CD8-positive, alpha-beta memory T cell (primary cell): ENCODE results near the gene NOXO1. TPM values are rescaled to one million over a fixed set of nuclear protein-coding genes. Genes with fewer than 3 reads are reported as not detected.

Experiments
- CTCF ChIA-PET: fragments of 350-600 bp; sonication (Branson Sonifier 250); formaldehyde crosslinking; loops from one replicate; lab custom pipeline; 2021; ENCODE audit warnings: antibody characterized with exemption; lab: Charles Lee
- POLR2A ChIA-PET: fragments of 350-600 bp; sonication (Branson Sonifier 250); formaldehyde crosslinking; loops from one replicate; lab custom pipeline; 2021; ENCODE audit warnings: antibody characterized with exemption; lab: Charles Lee
- DNase-seq, 5 donors: peaks; one replicate each; pipeline versions ENCODE4 v3.0.0 to v3.0.0-alpha.2; 2020 to 2022; ENCODE audit warnings: mixed read lengths in 1 of 5
- H3K27ac ChIP-seq: one replicate; pipeline ENCODE4 v1.7.0; 2013; ENCODE audit warnings: low read depth, mild to moderate bottlenecking, low read length, moderate library complexity
- H3K27me3 ChIP-seq: 2 replicates; pipeline ENCODE4 v1.7.0; 2013; ENCODE audit warnings: low read length, mild to moderate bottlenecking; ENCODE audit not compliant: insufficient read depth, poor library complexity, severe bottlenecking
- H3K36me3 ChIP-seq: 2 replicates; pipeline ENCODE4 v1.7.0; 2013; ENCODE audit warnings: mild to moderate bottlenecking, low read length, moderate library complexity; ENCODE audit not compliant: insufficient read depth
- H3K4me1 ChIP-seq: 2 replicates; pipeline ENCODE4 v1.7.0; 2013; ENCODE audit warnings: mild to moderate bottlenecking, low read length, moderate library complexity; ENCODE audit not compliant: insufficient read depth
- H3K4me3 ChIP-seq: 2 replicates; pipeline ENCODE4 v1.7.0; 2013; ENCODE audit warnings: mild to moderate bottlenecking, low read length
- H3K9me3 ChIP-seq: 2 replicates; pipeline ENCODE4 v1.7.0; 2013; ENCODE audit warnings: mild to moderate bottlenecking, low read length
- H3K27ac Mint-ChIP-seq, 8 donors: one replicate each; pipeline ENCODE4 v1.8.0; 2020 to 2021; ENCODE audit warnings: mixed read lengths in 8 of 8, mild to moderate bottlenecking in 6 of 8, inconsistent platforms in 3 of 8, moderate library complexity in 3 of 8
- H3K27me3 Mint-ChIP-seq, 2 donors: one replicate each; pipeline ENCODE4 v1.8.0; 2020 to 2021; ENCODE audit warnings: mixed read lengths in 2 of 2, mild to moderate bottlenecking in 1 of 2, moderate library complexity in 1 of 2
- H3K36me3 Mint-ChIP-seq, 3 donors: one replicate each; pipeline ENCODE4 v1.8.0; 2020 to 2021; ENCODE audit warnings: mixed read lengths in 3 of 3, inconsistent platforms in 1 of 3, mild to moderate bottlenecking in 1 of 3
- H3K4me1 Mint-ChIP-seq, 3 donors: one replicate each; pipeline ENCODE4 v1.8.0; 2020 to 2021; ENCODE audit warnings: mixed read lengths in 3 of 3, inconsistent platforms in 1 of 3, mild to moderate bottlenecking in 1 of 3
- H3K4me3 Mint-ChIP-seq, 7 donors: one replicate each; pipeline ENCODE4 v1.8.0; 2020 to 2021; ENCODE audit warnings: mixed read lengths in 7 of 7, mild to moderate bottlenecking in 6 of 7, moderate library complexity in 4 of 7, inconsistent platforms in 2 of 7
- H3K9me3 Mint-ChIP-seq, 5 donors: one replicate each; pipeline ENCODE4 v1.8.0; 2020 to 2022; ENCODE audit warnings: mixed read lengths in 5 of 5, mild to moderate bottlenecking in 3 of 5, moderate library complexity in 2 of 5, inconsistent platforms in 1 of 5
- polyA plus RNA-seq: library from polyadenylated mRNA; unstranded; fragments of 300-500 nt; fragmentation: Illumina TruSeq; gene quantifications from one replicate; pipeline ENCODE4 v1.2.3, GENCODE V29; 2021
- total RNA-seq, 2 experiments: library from RNA; stranded (reverse); gene quantifications; one replicate each; pipeline ENCODE4 v1.2.3, GENCODE V29; 2021

Gene NOXO1
- total and polyA plus RNA-seq, 3 experiments from 2014 or later = 0.47 to 0.48 TPM; not detected in 1

DNA sequence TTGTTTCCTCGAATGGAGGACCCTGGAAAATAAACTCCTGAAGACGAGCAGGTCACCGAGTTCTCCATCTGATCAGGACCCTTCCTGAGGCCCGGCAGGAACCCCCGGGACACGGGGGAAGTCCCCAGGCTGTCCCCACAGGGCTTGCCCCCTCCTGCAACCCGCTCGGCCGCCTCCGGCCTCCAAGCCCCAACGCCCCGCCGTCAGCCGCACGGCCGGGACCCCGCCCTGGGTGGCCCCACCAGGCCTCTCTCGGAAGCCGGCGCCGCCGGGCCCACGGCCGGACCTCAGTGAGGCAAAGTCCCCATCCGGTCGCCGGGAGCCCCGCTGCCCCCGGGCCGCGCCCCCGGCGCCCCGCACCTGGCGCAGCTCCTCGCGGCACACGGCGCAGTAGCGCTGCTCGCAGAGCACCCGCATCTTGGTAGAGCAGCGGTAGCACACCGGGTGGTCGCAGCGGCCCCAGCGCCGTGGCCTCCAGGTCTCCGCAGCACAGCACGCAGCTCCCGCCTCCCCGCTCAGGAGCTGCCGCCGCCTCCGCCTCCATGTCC lies 28.0 kb upstream of the NOXO1 start:
- ChIA-PET POLR2A (interaction anchor here (0.7 to 1.0 kb wide), 3 partner anchors 15 to 45 kb away, joined by 3 to 4 read pairs (median 4); partner anchors contain the start of gene RPS2), CTCF (no interaction called here)
- H3K9me3 ChIP-seq = no peaks in the 10 kb centered on the region
- H3K4me3 ChIP-seq = peak overlapping the region; percentile 69
- H3K27ac Mint-ChIP-seq = peak overlapping the region; percentile 62 to 100 (median 92)
- H3K36me3 ChIP-seq = no peaks in the 10 kb centered on the region
- H3K36me3 Mint-ChIP-seq = peaks cover 0 to 14% (median 0%) of the 10 kb centered on the region in 3 donors
- no peaks in the 10 kb centered on the region for H3K27me3 ChIP-seq
- DNase-seq = peak in 1 of 5 donors; percentile 26
- H3K27ac ChIP-seq = peak overlapping the region; percentile 79
- no peaks in the 10 kb centered on the region for H3K27me3 Mint-ChIP-seq
- no peaks in the 10 kb centered on the region for H3K9me3 Mint-ChIP-seq
- H3K4me1 ChIP-seq = peaks cover 38% of the 10 kb centered on the region
- peak overlapping the region; percentile 74 to 93 (median 88) for H3K4me3 Mint-ChIP-seq
- peaks cover 28 to 51% (median 30%) of the 10 kb centered on the region in 3 donors for H3K4me1 Mint-ChIP-seq

GRCh38 chr16:2008631-2009163 lies 27.4 kb upstream of the NOXO1 start:
- peaks cover 42% of the 10 kb centered on the region for H3K4me1 ChIP-seq
- H3K27me3 Mint-ChIP-seq = no peaks in the 10 kb centered on the region
- peak in 2 of 5 donors; percentile 31 to 35 for DNase-seq

DNA sequence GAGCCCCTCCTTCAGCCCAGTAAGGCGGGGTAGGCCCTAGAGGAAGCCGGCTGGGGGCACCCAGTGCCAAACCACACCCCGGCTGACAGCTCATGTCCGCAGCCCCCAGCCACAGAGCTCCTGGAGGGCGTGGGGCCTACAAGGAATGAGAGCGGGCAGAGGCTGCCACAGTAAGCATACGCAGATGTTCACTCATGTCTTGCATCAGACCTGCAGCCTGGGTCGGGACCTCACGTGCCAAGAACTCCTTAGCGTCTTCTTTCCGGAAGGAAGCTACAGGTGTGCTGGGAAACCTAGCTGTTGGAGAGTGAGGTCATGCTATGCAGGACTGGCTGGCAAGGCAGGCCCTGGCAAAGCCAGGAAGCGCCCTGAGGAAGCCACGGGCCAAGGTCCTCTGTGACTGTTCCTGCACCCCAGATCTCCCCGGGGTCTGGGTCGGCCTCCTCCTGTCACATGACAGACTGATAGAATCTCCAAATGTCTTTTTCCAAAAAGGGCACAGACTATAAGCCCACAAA lies 26.8 kb upstream of the NOXO1 start:
- H3K36me3 Mint-ChIP-seq = peaks cover 0 to 14% (median 0%) of the 10 kb centered on the region in 3 donors
- DNase-seq = peak in 1 of 5 donors; percentile 37
- no peaks in the 10 kb centered on the region for H3K9me3 Mint-ChIP-seq
- peak overlapping the region; percentile 74 to 93 (median 88) for H3K4me3 Mint-ChIP-seq
- peaks cover 28 to 59% (median 30%) of the 10 kb centered on the region in 3 donors for H3K4me1 Mint-ChIP-seq
- no peaks in the 10 kb centered on the region for H3K27me3 Mint-ChIP-seq
- Histone ChIP-seq H3K4me3 (peak overlapping the region; percentile 69), H3K4me1 (peaks cover 42% of the 10 kb centered on the region), H3K27ac (peak overlapping the region; percentile 79), H3K36me3 (no peaks in the 10 kb centered on the region), H3K9me3 (no peaks in the 10 kb centered on the region), H3K27me3 (no peaks in the 10 kb centered on the region)
- CTCF ChIA-PET = interaction anchor here (1.2 kb wide), 1 partner anchor 14 kb away, joined by 3 read pairs; no protein-coding TSS in a partner anchor
- POLR2A ChIA-PET = interaction anchor here (1.0 to 1.1 kb wide), 2 partner anchors 14 to 17 kb away, joined by 3 to 4 read pairs; no protein-coding TSS in a partner anchor
- H3K27ac Mint-ChIP-seq = peak overlapping the region; percentile 62 to 97 (median 92)

More at GRCh38 chr16:2008631-2009163, 27.4 kb upstream of the NOXO1 start:
- H3K9me3 Mint-ChIP-seq = no peaks in the 10 kb centered on the region
- H3K36me3 Mint-ChIP-seq = peaks cover 0 to 14% (median 0%) of the 10 kb centered on the region in 3 donors
- ChIA-PET POLR2A (interaction anchor here (0.7 to 1.1 kb wide), 4 partner anchors 15 to 44 kb away, joined by 3 to 4 read pairs (median 4); partner anchors contain the start of gene RPS2), CTCF (interaction anchor here (1.2 kb wide), 1 partner anchor 14 kb away, joined by 3 read pairs; no protein-coding TSS in a partner anchor)
- H3K4me1 Mint-ChIP-seq = peaks cover 28 to 56% (median 30%) of the 10 kb centered on the region in 3 donors
- Histone ChIP-seq H3K36me3 (no peaks in the 10 kb centered on the region), H3K27me3 (no peaks in the 10 kb centered on the region), H3K4me3 (peak overlapping the region; percentile 69), H3K27ac (peak overlapping the region; percentile 79), H3K9me3 (no peaks in the 10 kb centered on the region)
- peak overlapping the region; percentile 74 to 93 (median 88) for H3K4me3 Mint-ChIP-seq
- H3K27ac Mint-ChIP-seq = peak overlapping the region; percentile 62 to 97 (median 92)

- DNase-seq = no peak
- Histone ChIP-seq H3K9me3 (no peaks in the 10 kb centered on the region), H3K36me3 (peaks cover 4% of the 10 kb centered on the region), H3K27me3 (no peaks in the 10 kb centered on the region), H3K27ac (peak overlapping the region; percentile 79), H3K4me1 (peaks cover 42% of the 10 kb centered on the region), H3K4me3 (peak overlapping the region; percentile 69)
- Mint-ChIP-seq H3K27me3 (no peaks in the 10 kb centered on the region), H3K4me1 (peaks cover 28 to 61% (median 30%) of the 10 kb centered on the region in 3 donors), H3K4me3 (peak overlapping the region; percentile 74 to 93 (median 88)), H3K36me3 (peaks cover 0 to 17% (median 0%) of the 10 kb centered on the region in 3 donors), H3K27ac (peak overlapping the region; percentile 62 to 97 (median 90)), H3K9me3 (no peaks in the 10 kb centered on the region)
- ChIA-PET POLR2A (interaction anchor here (1.1 kb wide), 1 partner anchor 16 kb away, joined by 4 read pairs; no protein-coding TSS in a partner anchor), CTCF (interaction anchor here (1.2 kb wide), 1 partner anchor 15 kb away, joined by 3 read pairs; no protein-coding TSS in a partner anchor)
Observed at GRCh38 chr16:2007081-2007836, 26.0 kb upstream of the NOXO1 start.

- no peaks in the 10 kb centered on the region for H3K9me3 ChIP-seq
- DNase-seq = no peak
- no peak overlapping the region for H3K27ac ChIP-seq
- H3K4me1 Mint-ChIP-seq = peaks cover 28 to 62% (median 30%) of the 10 kb centered on the region in 3 donors
- no peaks in the 10 kb centered on the region for H3K27me3 Mint-ChIP-seq
- peak overlapping the region in 4 of 8 donors; percentile 55 to 84 (median 72) for H3K27ac Mint-ChIP-seq
- POLR2A ChIA-PET = no interaction called here
- H3K4me3 Mint-ChIP-seq = peak overlapping the region in 3 of 7 donors; percentile 37 to 83 (median 64)
- no peak overlapping the region for H3K4me3 ChIP-seq
- peaks cover 10% of the 10 kb centered on the region for H3K36me3 ChIP-seq
- CTCF ChIA-PET = interaction anchor here (1.2 kb wide), 1 partner anchor 149 kb away, joined by 3 read pairs; no protein-coding TSS in a partner anchor
- peaks cover 42% of the 10 kb centered on the region for H3K4me1 ChIP-seq
- H3K36me3 Mint-ChIP-seq = peaks cover 0 to 24% (median 0%) of the 10 kb centered on the region in 3 donors
- no peaks in the 10 kb centered on the region for H3K9me3 Mint-ChIP-seq
- H3K27me3 ChIP-seq = no peaks in the 10 kb centered on the region
Observed at GRCh38 chr16:2006317-2006716, 25.0 kb upstream of the NOXO1 start.

DNA sequence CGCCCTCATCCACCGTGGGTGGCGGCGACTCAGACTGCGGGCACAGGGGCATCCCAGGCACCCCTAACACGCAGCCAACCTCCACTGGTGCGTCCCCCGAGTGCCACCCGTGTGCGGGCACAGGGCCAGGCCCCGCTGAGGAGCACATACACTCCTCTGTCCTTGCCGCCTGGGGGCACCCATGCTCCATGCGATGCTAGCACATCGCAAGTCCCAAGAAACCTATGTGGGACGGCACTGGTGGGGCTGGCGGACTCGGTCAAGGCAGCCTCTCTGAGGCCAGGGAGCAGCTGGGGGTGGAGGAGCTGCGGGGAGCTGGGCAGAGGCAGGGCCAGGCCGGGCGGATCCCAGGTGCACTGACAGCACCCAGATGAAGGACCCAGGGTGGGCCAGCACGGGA lies 24.4 kb upstream of the NOXO1 start:
- no peaks in the 10 kb centered on the region for H3K27me3 ChIP-seq
- no peaks in the 10 kb centered on the region for H3K9me3 ChIP-seq
- H3K36me3 Mint-ChIP-seq = peaks cover 0 to 31% (median 2%) of the 10 kb centered on the region in 3 donors
- no peak overlapping the region for H3K27ac ChIP-seq
- DNase-seq = no peak
- H3K36me3 ChIP-seq = peaks cover 12% of the 10 kb centered on the region
- H3K4me1 Mint-ChIP-seq = peaks cover 28 to 62% (median 30%) of the 10 kb centered on the region in 3 donors
- no peak overlapping the region for H3K4me3 ChIP-seq
- peaks cover 40% of the 10 kb centered on the region for H3K4me1 ChIP-seq
- CTCF ChIA-PET = interaction anchor here (1.2 to 3.1 kb wide), 2 partner anchors 135 to 149 kb away, joined by 3 to 23 read pairs; no protein-coding TSS in a partner anchor
- no peaks in the 10 kb centered on the region for H3K27me3 Mint-ChIP-seq
- H3K9me3 Mint-ChIP-seq = no peaks in the 10 kb centered on the region
- POLR2A ChIA-PET = interaction anchor here (0.8 kb wide), 1 partner anchor 41 kb away, joined by 3 read pairs; the partner anchor contains the start of gene RPS2
- H3K27ac Mint-ChIP-seq = peak overlapping the region in 1 of 8 donors; percentile 54
- peak overlapping the region in 2 of 7 donors; percentile 44 to 71 for H3K4me3 Mint-ChIP-seq
